ENCODE results near the gene PNLIPRP2. TPM values are rescaled to one million over a fixed set of nuclear protein-coding genes. Genes with fewer than 3 reads are reported as not detected.

The PNLIPRP2 gene
- total RNA-seq, result not detected

DNA sequence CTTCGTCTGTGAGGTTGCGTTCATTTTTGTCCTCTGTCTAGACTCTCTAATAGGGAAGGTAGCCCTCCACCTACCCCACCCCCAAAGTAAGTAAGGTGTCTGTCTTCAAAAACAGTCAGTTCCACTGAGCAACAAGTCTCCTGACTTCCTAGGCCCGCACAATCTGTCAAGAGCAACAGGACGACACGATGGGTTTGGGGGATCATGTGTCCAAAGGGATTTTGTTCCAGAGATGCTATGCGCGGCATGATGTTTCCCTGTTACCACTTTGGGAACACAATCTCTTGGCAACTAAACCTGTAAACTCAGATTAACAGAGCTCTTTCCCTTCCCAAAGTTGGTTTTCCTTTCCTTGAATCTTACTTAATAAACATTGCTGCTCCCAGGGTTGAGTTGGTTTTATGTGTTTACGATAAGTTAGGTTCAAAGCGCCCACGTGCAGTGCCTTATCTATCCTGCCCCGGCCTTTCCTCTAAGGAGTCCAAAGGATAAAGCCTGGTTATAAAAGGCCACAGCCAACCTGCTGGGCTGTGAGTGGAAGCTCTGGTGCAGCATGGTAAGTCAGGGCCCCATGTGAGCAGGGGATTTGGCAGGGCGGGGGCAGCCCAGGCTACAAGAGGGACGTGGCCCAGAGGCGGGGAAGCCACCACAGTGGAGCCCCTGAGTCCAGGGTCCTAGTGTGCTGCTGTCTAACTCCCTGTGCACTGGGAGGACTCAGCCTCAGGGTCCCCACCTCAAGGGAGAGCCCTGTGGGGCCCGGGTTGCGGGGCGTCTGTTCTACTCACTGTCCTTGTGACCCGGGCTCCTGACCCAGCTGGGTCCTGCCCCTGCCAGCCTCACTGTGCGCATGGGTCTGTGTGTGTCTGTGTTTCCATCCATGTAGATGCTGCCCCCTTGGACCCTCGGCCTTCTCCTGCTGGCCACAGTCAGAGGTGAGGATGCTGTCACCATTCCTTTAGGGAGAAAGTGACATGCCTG lies at the start of gene PNLIPRP2:
Gene PNLIPRP2 (plus strand): TSS at position 531 of the 978 bp plus-strand sequence.
- H3K27ac ChIP-seq, result no peak within 1 kb of the TSS
- no peak for ATAC-seq
- H3K36me3 ChIP-seq, result no peaks in the 10 kb centered on the region
- 43 to 52% methylated on average over 5 to 6 of the region's 20 CpGs for WGBS, 2 donors (ENCODE audit: low coverage in 1 of 2)
- no peaks in the 10 kb centered on the region for H3K4me1 ChIP-seq
- no peaks in the 10 kb centered on the region for H3K9me3 ChIP-seq
- H3K27me3 ChIP-seq, result peaks cover 20% of the 10 kb centered on the region
- no peak for TF ChIP-seq EP300 (IDR thresholded peaks at IDR 0.05)
- no peak for TF ChIP-seq CTCF (IDR thresholded peaks at IDR 0.05)
- TF ChIP-seq POLR2AphosphoS5 (IDR thresholded peaks at IDR 0.05), result no peak
- no peak for TF ChIP-seq POLR2A (IDR thresholded peaks at IDR 0.05)
- no peak within 1 kb of the TSS for H3K4me3 ChIP-seq

DNA sequence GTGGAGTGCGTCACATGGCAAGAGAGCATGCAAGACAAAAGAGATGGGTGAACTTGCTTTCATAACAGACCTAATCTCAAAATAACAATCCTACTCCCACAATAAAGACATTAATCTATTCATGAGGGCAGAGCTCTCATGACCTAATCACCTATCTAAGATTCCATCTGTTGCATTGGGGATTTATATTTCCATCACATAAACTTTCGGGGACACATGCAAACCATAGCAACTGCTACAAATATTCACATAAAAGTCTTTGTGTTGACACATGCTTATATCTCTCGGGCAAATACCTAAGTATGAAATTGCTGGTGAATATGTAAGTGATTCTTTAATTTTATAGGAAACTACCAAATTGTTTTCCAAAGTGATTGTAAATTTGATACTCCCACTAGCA lies 46.0 kb upstream of the PNLIPRP2 start:
- no peaks in the 10 kb centered on the region for H3K9me3 ChIP-seq
- H3K27me3 ChIP-seq, result no peaks in the 10 kb centered on the region
- ATAC-seq, result no peak
- no peak for TF ChIP-seq CTCF (IDR thresholded peaks at IDR 0.05)
- TF ChIP-seq POLR2AphosphoS5 (IDR thresholded peaks at IDR 0.05), result no peak
- no peak for TF ChIP-seq EP300 (IDR thresholded peaks at IDR 0.05)
- TF ChIP-seq POLR2A (IDR thresholded peaks at IDR 0.05), result no peak
- no peaks in the 10 kb centered on the region for H3K4me1 ChIP-seq
- no peak overlapping the region for H3K27ac ChIP-seq
- H3K4me3 ChIP-seq, result no peak overlapping the region
- H3K36me3 ChIP-seq, result no peaks in the 10 kb centered on the region
- WGBS, 2 donors (ENCODE audit: low coverage in 1 of 2), result 71 to 76% methylated on average over 3 of the region's 3 CpGs

- H3K4me3 ChIP-seq, result no peak overlapping the region
- H3K27ac ChIP-seq, result no peak overlapping the region
- no peak for ATAC-seq
- H3K36me3 ChIP-seq, result no peaks in the 10 kb centered on the region
- TF ChIP-seq POLR2A (IDR thresholded peaks at IDR 0.05) (no peak), EP300 (IDR thresholded peaks at IDR 0.05) (no peak), CTCF (IDR thresholded peaks at IDR 0.05) (no peak), POLR2AphosphoS5 (IDR thresholded peaks at IDR 0.05) (no peak)
- no peaks in the 10 kb centered on the region for H3K9me3 ChIP-seq
- no peaks in the 10 kb centered on the region for H3K4me1 ChIP-seq
- H3K27me3 ChIP-seq, result no peaks in the 10 kb centered on the region
- WGBS, 2 donors (ENCODE audit: low coverage in 1 of 2), result 75 to 80% methylated on average over 2 to 4 of the region's 8 CpGs
These were observed 32.7 kb upstream of the PNLIPRP2 start for GRCh38 chr10:116587878-116588591.

- H3K27ac ChIP-seq, result no peak overlapping the region
- 80% methylated on average over 2 of the region's 2 CpGs; no CpG with 5 or more reads in 1 of the 2 donors for WGBS, 2 donors (ENCODE audit: low coverage in 1 of 2)
- no peaks in the 10 kb centered on the region for H3K36me3 ChIP-seq
- TF ChIP-seq POLR2AphosphoS5 (IDR thresholded peaks at IDR 0.05) (no peak), EP300 (IDR thresholded peaks at IDR 0.05) (no peak), CTCF (IDR thresholded peaks at IDR 0.05) (no peak), POLR2A (IDR thresholded peaks at IDR 0.05) (no peak)
- ATAC-seq, result no peak
- H3K4me1 ChIP-seq, result no peaks in the 10 kb centered on the region
- H3K27me3 ChIP-seq, result no peaks in the 10 kb centered on the region
- H3K9me3 ChIP-seq, result no peaks in the 10 kb centered on the region
- no peak overlapping the region for H3K4me3 ChIP-seq
These were observed 31.8 kb upstream of the PNLIPRP2 start for GRCh38 chr10:116588995-116589394.

Data from gastroesophageal sphincter (tissue), 4 donors.